Nephron (organoid): ENCODE data around the gene NUDT8.
"Not testable (repeated sequence)": the region's sequence is repeated elsewhere in the genome, so short reads cannot be mapped to it uniquely, and the experiment has no call there.

Source experiments
- H3K27ac Mint-ChIP-seq, 3 experiments: 2 replicates each; pipeline ENCODE4 v1.8.0; 2020; ENCODE audit warnings: mixed read lengths in 3 of 3, mild to moderate bottlenecking in 2 of 3, moderate library complexity in 1 of 3
- H3K27me3 Mint-ChIP-seq: 2 replicates; pipeline ENCODE4 v1.8.0; 2021; ENCODE audit warnings: low read depth, mild to moderate bottlenecking, moderate library complexity, mixed read lengths
- H3K36me3 Mint-ChIP-seq: 2 replicates; pipeline ENCODE4 v1.8.0; 2020; ENCODE audit warnings: low read depth, mixed read lengths
- H3K4me1 Mint-ChIP-seq: 2 replicates; pipeline ENCODE4 v1.8.0; 2020; ENCODE audit warnings: mixed read lengths
- H3K4me3 Mint-ChIP-seq, 3 experiments: 2 replicates each; pipeline ENCODE4 v1.8.0; 2020; ENCODE audit warnings: mild to moderate bottlenecking in 3 of 3, mixed read lengths in 3 of 3, moderate library complexity in 2 of 3
- H3K9me3 Mint-ChIP-seq: 2 replicates; pipeline ENCODE4 v1.8.0; 2020; ENCODE audit warnings: mixed read lengths
- TF ChIP-seq, protein P1 (sequence below), 3 experiments: fragments of 200-600 bp; sonication (generic); IDR thresholded peaks; one replicate each; pipeline ENCODE4 v1.5.0; 2021; ENCODE audit warnings: antibody characterized with exemption in 3 of 3; ENCODE audit not compliant: unreplicated experiment in 3 of 3

Gene NUDT8

GRCh38 chr11:67662835-67663531, 33.2 kb upstream of the NUDT8 start:
- Mint-ChIP-seq H3K9me3 (no peaks in the 10 kb centered on the region), H3K27me3 (peaks cover 6% of the 10 kb centered on the region), H3K36me3 (no peaks in the 10 kb centered on the region), H3K4me3 (no peak overlapping the region), H3K27ac (no peak overlapping the region), H3K4me1 (peaks cover 5% of the 10 kb centered on the region)
- TF ChIP-seq, protein P1, sequence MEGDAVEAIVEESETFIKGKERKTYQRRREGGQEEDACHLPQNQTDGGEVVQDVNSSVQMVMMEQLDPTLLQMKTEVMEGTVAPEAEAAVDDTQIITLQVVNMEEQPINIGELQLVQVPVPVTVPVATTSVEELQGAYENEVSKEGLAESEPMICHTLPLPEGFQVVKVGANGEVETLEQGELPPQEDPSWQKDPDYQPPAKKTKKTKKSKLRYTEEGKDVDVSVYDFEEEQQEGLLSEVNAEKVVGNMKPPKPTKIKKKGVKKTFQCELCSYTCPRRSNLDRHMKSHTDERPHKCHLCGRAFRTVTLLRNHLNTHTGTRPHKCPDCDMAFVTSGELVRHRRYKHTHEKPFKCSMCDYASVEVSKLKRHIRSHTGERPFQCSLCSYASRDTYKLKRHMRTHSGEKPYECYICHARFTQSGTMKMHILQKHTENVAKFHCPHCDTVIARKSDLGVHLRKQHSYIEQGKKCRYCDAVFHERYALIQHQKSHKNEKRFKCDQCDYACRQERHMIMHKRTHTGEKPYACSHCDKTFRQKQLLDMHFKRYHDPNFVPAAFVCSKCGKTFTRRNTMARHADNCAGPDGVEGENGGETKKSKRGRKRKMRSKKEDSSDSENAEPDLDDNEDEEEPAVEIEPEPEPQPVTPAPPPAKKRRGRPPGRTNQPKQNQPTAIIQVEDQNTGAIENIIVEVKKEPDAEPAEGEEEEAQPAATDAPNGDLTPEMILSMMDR (IDR thresholded peaks at IDR 0.05; ENCODE audit: unreplicated experiment in 3 of 3), result no peak

DNA sequence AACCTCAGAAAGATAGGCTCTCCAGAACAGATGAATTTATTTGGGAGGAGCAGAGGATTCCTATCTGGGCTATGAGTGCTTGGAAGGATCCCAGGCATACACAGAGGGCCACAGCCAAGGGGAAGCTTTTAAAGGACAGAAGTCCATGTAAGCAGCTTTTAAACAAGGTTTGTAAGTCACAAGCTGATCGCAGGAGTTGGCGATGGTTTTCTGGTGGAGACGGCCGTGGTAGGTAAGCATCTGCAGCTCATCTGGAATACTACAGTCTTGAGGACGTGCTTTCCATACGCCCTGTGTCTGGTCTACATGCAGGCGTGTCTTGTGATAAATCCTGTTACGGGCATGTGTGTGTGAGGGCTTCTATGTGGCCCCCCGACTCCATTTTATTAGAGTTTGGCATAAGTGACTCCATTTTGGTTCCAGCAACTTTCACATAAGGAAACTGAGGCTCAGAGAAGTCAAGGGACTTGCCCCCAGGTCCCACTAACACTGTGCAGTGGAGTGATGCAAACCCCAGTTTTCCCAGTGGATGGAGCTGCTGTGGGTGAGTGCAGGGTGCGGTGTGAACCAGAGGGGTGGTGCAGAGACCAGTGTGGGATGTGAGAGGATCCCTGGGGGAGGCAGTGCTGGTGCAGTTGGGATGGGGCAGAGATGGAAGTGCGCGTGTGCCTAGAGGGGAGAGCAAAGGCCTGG, 32.6 kb upstream of the NUDT8 start:
- no peaks in the 10 kb centered on the region for H3K36me3 Mint-ChIP-seq
- no peaks in the 10 kb centered on the region for H3K9me3 Mint-ChIP-seq
- no peak overlapping the region for H3K27ac Mint-ChIP-seq
- peaks cover 6% of the 10 kb centered on the region for H3K27me3 Mint-ChIP-seq
- H3K4me1 Mint-ChIP-seq, result peaks cover 5% of the 10 kb centered on the region
- no peak overlapping the region for H3K4me3 Mint-ChIP-seq
- TF ChIP-seq, protein P1 (IDR thresholded peaks at IDR 0.05; ENCODE audit: unreplicated experiment in 3 of 3), result no peak

GRCh38 chr11:67660752-67661151, 31.0 kb upstream of the NUDT8 start:
- H3K27me3 Mint-ChIP-seq, H3K9me3 Mint-ChIP-seq, H3K27ac Mint-ChIP-seq, H3K4me3 Mint-ChIP-seq, H3K4me1 Mint-ChIP-seq, H3K36me3 Mint-ChIP-seq: not testable (repeated sequence)

- not testable (repeated sequence) for H3K27ac Mint-ChIP-seq, H3K9me3 Mint-ChIP-seq, H3K36me3 Mint-ChIP-seq, H3K4me3 Mint-ChIP-seq, H3K4me1 Mint-ChIP-seq, H3K27me3 Mint-ChIP-seq
- TF ChIP-seq, protein P1 (IDR thresholded peaks at IDR 0.05; ENCODE audit: unreplicated experiment in 3 of 3), result peak in 2 of 3 experiments; percentile 27 to 36
Observed at GRCh38 chr11:67659651-67660165, 30.0 kb upstream of the NUDT8 start.

DNA sequence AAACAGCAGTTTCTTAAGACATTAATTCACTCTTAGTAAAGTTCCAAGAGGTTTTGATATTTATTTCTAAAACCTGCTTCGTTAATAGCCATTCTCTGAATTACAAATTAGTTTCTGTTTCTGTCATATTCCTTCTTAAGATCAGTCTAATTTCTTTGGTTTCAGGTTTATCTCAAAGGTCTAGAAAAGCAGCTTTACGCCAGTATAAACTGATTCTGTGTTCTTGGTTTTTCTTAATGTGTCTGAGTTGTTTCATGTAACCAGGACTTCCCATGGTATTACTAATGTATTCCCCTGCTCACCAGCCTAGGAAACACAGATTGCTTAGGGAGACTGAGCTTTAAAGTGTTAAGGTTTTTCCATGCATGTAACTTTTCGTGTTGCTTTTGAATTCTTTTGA, 27.6 kb upstream of the NUDT8 start:
- Mint-ChIP-seq H3K36me3 (no peaks in the 10 kb centered on the region), H3K4me1 (peaks cover 10% of the 10 kb centered on the region), H3K27me3 (peaks cover 8% of the 10 kb centered on the region), H3K27ac (no peak overlapping the region), H3K9me3 (peaks cover 10% of the 10 kb centered on the region), H3K4me3 (no peak overlapping the region)
- TF ChIP-seq, protein P1 (IDR thresholded peaks at IDR 0.05; ENCODE audit: unreplicated experiment in 3 of 3), result no peak

- peaks cover 11% of the 10 kb centered on the region for H3K4me1 Mint-ChIP-seq
- H3K27ac Mint-ChIP-seq, result no peak overlapping the region
- peaks cover 10% of the 10 kb centered on the region for H3K9me3 Mint-ChIP-seq
- no peak overlapping the region for H3K4me3 Mint-ChIP-seq
- no peaks in the 10 kb centered on the region for H3K36me3 Mint-ChIP-seq
- TF ChIP-seq, protein P1 (IDR thresholded peaks at IDR 0.05; ENCODE audit: unreplicated experiment in 3 of 3), result no peak
- peaks cover 5% of the 10 kb centered on the region for H3K27me3 Mint-ChIP-seq
Observed at GRCh38 chr11:67656278-67656922, 26.7 kb upstream of the NUDT8 start.
